GM19328 (cell line): ENCODE data around the gene UBASH3A.

Source experiments
- ATAC-seq: cut with Tn5 transposase; IDR thresholded peaks from one replicate; pipeline ENCODE4 v1.9.1; 2021; ENCODE audit warnings: mild to moderate bottlenecking, moderate library complexity; ENCODE audit not compliant: unreplicated experiment

UBASH3A gene

GRCh38 chr21:42443876-42444744 lies 40.4 kb downstream of the UBASH3A start:
- no peak for ATAC-seq

DNA sequence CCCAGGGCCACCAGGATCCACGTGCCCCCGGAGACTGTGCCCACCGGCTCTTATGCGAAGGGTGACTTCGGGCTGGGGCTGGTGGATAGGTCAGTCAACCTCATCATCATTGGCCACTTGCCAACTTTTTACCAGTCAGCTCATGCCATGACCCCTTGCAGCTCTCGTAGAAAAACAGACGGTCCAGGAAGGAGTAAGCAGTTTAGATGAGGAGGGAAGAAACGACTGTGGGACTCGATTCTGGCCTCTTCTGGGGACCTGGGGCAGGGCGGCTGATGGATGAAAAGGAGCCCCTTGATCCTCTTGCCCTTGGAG lies 41.0 kb downstream of the UBASH3A start:
- ATAC-seq, result no peak

DNA sequence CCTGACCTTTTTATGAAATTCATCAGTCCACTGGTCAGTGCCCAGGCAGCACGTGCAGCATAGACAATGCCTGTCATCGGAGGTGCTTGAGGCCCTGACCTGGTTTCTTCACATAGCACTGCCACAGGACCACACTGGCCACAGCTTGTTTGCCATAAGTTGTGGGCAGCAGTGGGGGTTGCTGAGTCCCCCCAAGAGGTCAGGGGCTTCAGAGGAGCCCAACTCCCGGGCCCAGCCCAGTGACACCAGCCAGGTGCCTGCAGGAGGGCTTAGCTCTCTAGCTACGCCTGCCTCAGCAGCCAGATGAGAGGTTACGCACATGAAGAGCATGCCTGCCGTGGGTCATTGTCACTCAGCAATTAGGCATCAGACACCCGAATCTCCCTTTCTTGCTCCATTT lies 41.6 kb downstream of the UBASH3A start:
- ATAC-seq, result no peak

DNA sequence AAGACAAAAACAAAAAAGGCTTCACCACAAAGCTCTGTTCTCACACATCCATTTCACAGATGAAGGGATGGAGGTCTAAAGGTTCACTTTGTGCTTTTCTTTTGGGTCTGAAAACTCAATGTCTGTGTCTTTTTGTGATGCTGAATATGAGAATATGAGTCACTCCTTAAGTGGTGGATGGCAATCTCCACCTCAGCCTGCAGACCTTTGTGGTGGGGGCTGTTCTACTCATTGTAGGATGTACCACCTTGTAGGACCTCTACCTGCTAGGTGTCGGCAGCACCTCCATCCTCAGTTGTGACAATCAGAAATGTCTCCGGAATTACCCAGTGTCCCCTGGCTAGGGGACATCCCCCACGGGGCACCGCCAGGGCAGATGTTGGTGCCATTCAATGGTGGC lies 42.8 kb downstream of the UBASH3A start:
- ATAC-seq, result no peak

DNA sequence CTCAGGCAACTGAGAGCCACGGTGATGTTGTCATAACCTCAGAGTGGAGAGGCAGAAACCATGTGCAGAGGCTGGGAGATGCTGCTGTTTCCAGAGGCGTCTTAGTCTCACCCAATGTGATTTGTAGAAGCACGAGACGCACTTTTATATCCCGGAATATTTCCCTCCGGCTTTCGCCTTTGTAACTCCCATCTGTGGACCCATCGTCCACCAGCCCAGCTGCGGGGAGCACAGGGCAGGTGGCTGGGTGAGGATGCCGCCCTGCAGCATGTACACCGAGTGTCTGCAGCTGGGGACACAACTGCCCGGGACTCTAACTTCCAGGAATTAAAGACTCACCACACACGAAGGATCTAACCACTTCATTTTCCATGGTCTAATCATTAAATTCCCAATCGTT lies 43.5 kb downstream of the UBASH3A start:
- no peak for ATAC-seq

DNA sequence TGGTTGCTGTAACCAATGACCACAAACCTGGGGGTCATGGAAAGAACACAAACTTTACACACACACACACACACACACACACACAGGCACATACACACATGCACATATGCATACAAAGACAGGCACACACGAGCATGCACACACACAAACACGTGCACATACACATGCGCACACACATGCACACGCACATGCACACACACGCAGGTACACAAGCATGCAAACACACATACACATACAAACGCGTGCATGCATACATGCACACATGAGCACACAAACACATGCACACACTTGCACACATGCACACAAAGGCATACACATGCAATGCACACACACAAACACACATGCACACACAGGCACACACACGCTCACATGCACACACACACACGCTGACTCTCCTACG lies 44.0 kb downstream of the UBASH3A start:
- ATAC-seq, result no peak

DNA sequence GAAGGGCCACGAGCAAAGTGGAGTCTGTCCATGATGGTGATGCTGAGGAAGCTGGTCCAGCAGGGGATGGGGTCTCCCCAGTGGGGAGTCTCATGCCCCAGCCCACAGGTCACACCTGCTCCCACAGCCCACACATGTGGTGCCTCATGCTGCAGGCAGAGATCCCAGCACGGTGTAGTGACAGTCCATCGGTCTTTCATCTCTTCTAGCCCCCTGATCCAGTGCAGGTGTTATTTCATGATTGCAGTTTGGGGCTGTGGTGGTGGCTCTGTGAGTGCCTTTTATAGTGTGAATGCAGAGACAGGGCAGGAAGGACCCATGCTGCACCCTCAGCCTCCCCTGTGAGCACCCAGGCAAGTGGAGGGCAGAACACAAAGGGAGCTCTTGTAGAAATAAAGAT lies 45.0 kb downstream of the UBASH3A start:
- ATAC-seq, result no peak

- no peak for ATAC-seq
These were observed 48.2 kb downstream of the UBASH3A start for GRCh38 chr21:42451941-42452340.

DNA sequence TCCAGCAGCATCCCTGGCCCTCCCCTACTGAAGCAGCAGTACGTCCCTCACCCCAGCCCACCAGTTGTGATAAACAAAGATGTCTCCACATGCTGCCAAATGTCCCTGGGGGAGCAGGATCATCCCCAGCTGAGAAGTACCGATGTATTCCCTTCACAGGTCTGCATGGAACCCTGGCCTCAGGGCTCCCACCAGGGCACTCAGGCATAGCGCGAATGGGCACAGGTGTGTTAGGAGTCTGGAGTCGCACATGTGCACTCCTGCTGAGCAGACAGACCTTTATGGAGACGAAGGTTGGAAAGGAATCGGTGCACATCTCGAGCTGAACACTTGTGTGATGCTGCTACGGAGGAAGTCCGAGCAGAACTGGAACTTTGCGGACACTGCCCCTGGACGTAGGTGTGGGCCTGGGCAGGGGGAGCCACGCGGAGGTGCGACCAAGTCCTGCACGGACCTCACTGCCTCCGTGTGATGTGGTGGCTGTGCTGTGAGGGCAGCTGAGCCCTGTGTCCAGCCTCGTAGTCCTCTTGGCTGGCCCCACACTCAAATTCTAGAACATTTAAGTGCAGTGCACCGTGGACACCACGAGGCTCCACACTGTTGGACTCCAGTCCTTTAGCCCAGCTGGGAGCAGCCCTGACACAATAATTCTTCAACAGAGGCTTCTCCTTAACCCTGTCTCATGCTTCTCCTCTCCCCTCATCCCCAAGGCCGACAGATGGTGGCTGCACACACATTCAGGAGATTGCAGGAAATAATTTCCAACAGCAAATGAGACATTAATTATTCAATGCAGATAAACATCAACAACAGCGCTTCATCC lies 48.9 kb downstream of the UBASH3A start:
- ATAC-seq, result no peak

GRCh38 chr21:42453224-42453985 lies 49.7 kb downstream of the UBASH3A start:
- no peak for ATAC-seq

GRCh38 chr21:42453986-42454570 lies 50.4 kb downstream of the UBASH3A start:
- no peak for ATAC-seq

GRCh38 chr21:42454786-42455185 lies 51.1 kb downstream of the UBASH3A start:
- no peak for ATAC-seq

GRCh38 chr21:42455196-42455595 lies 51.5 kb downstream of the UBASH3A start:
- no peak for ATAC-seq

DNA sequence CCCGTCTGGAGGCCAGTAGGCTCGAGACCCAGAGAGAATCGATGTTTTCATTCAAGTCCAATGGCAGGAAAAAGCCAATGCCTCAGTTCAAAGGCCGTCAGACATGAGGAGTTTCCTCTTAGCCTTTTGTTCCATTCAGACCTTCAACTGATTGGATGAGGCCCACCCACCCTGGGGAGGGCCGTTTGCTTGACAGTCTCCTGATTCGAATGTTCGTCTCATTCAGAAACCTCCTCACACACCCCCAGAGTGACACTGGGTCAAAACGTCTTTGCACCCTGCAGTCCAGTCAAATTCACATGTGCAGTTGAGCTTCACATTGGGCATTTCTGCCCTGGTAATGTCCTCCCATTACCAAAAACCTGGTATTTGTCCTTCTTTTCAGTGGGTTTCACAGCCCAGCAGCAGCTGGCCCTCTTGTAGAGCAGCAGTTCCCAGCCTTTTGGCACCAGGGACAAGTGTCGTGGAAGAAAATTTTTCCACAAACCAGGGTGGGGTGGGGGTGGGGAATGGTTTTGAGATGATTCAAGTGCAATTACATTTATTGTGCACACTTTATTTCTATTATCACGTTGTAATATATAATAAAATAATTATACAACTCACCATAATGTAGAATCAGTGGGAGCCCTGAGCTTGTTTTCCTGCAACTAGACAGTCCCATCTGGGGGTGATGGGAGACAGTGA lies 52.2 kb downstream of the UBASH3A start:
- ATAC-seq, result no peak

DNA sequence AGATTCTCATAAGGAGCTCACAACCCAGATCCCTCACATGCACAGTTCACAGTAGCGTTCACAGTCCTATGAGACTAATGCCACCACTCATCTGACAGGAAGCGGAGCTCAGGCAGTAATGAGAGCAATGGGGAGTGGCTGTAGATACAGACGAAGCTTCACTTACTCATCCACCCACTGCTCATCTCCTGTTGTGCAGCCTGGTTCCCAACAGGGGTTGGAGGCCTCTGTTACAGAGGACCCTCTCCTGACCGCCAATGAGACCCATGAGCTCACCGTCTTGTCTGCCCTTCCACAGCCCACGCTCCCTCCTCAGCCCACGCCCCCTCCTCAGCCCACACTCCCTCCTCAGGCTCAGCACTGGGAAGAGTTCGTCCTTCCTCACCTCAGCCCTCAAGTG lies 52.8 kb downstream of the UBASH3A start:
- ATAC-seq, result no peak

DNA sequence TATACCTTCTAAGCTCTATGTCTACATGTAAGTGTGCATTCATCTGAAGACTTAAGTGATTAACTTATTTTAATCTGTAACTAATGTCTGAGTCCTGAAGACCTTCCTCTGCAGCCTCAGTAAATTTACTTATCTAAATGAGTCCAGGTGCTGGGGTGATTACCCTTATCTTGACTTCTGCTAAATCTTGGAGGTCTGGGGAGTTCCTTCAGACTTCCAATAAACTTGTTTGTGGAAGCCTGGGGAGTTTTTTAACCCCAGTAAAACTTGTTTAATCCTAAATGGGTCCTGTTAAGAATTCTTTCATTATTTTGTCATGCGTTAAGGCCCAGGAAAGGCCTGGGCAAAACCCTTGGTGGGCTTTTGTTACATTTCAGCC lies 55.4 kb downstream of the UBASH3A start:
- ATAC-seq, result no peak

DNA sequence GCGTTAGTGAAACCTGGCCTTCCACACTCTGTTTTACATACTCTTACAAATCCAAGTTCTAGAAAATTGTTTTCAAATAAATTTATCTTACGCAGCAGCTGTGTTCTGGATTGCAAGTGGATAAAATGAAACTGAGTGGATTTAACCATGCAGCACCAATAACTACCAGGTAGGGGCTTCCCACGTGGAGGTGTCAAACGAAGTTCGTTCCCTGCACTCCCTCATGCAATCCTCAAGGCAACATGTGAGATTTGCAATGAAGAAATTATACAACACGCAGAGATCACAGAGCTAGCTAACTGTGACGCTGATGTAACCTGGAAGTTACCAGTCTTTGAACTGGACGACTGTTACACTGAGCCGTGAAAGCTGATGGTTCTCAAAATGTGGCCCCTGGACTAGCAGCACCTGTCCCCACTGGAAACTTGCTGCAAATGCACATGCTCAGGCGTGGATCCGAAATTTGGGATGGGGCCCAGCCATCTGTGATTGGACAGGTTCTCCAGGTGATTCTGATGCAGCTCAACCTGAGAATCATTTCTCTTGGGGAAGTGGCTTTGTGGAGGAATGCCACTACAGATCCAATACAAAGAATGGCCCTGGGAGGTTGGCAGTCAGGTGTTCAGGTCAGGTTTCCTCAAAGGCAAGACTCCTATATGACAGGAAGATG lies 56.0 kb downstream of the UBASH3A start:
- no peak for ATAC-seq

- ATAC-seq, result peak; percentile 47
These were observed 56.9 kb downstream of the UBASH3A start for GRCh38 chr21:42460391-42461184.

GRCh38 chr21:42461185-42461520 lies 57.5 kb downstream of the UBASH3A start:
- no peak for ATAC-seq
